ENCODE results near the gene CD69.
A peak's percentile ranks its signal among the peaks of the same experiment; 100 is the strongest.

CD69 gene

DNA sequence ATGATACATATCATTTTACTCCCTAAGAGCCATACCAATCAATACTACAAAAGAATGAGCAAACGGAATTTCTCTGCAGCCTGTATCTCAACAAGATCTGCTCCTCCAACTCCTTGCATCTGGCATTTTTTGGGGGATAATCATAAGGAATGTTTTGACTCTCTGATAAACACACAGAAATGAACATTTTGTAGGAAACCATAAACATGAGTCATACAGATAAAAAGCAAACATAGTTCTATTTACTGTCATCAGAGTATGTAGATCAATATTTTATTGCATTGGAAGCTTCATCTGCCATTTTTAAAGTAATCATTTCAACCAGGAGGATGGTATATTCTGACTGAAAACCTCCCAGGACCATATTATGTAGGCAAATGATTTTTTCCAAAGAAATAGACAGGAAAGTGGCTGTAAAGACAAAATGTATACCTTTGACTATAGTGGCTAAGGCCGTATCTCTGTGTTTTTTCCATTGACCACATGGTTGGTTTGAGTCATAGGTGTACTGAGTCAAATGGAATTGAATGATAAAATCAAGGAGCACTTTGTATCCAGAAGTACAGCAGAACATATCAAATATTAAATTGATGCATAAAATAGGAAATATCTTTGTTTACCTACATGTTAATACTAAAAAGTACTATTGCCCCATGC, 32.4 kb upstream of the CD69 start:
- peaks cover 46% of the 10 kb centered on the region for H3K4me1 Mint-ChIP-seq (ENCODE audit: low read depth)
- H3K9me3 Mint-ChIP-seq, result peaks cover 8% of the 10 kb centered on the region
- H3K36me3 Mint-ChIP-seq (ENCODE audit: low read depth), result no peaks in the 10 kb centered on the region
- H3K4me3 Mint-ChIP-seq, result no peak overlapping the region
- H3K27me3 Mint-ChIP-seq, result peaks cover 2% of the 10 kb centered on the region
- intact Hi-C loops (cut with micrococcal nuclease), result no loop called here
- no peak overlapping the region for H3K27ac Mint-ChIP-seq

DNA sequence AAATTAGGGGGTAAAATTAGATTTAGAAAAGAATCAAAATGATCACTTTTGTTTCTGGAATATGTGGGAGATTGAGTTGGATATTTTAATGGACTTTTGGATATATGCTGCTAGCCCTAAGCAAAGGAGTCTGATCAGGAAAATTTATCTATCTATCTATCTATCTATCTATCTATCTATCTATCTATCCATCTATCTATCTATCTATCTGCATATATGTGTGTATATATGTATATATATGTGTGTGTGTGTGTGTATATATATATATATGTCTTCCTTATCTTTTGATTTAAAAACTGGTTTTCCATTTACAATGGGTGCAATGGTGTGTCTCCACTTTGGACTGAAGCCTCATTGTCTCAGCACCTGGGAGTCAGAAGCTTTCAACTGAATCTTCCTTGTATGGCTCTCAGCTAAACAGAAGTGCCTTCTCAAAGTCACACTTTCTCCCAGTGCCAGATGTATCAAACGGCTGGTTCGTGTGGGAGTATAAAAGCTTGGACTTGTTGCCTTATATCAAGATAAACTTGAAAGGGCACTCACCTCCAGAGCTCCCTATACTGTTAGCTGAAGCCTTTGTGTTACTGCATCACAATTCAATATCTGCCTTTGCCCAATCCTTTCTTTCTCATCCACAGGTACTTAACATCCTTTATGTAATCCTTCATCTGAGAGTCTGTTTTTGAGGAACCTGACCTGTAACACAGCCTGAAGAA, 31.6 kb upstream of the CD69 start:
- Mint-ChIP-seq H3K27me3 (peaks cover 2% of the 10 kb centered on the region), H3K9me3 (peaks cover 8% of the 10 kb centered on the region), H3K4me3 (no peak overlapping the region), H3K27ac (no peak overlapping the region), H3K4me1 (ENCODE audit: low read depth) (peaks cover 44% of the 10 kb centered on the region), H3K36me3 (ENCODE audit: low read depth) (no peaks in the 10 kb centered on the region)
- intact Hi-C loops (cut with micrococcal nuclease), result no loop called here

DNA sequence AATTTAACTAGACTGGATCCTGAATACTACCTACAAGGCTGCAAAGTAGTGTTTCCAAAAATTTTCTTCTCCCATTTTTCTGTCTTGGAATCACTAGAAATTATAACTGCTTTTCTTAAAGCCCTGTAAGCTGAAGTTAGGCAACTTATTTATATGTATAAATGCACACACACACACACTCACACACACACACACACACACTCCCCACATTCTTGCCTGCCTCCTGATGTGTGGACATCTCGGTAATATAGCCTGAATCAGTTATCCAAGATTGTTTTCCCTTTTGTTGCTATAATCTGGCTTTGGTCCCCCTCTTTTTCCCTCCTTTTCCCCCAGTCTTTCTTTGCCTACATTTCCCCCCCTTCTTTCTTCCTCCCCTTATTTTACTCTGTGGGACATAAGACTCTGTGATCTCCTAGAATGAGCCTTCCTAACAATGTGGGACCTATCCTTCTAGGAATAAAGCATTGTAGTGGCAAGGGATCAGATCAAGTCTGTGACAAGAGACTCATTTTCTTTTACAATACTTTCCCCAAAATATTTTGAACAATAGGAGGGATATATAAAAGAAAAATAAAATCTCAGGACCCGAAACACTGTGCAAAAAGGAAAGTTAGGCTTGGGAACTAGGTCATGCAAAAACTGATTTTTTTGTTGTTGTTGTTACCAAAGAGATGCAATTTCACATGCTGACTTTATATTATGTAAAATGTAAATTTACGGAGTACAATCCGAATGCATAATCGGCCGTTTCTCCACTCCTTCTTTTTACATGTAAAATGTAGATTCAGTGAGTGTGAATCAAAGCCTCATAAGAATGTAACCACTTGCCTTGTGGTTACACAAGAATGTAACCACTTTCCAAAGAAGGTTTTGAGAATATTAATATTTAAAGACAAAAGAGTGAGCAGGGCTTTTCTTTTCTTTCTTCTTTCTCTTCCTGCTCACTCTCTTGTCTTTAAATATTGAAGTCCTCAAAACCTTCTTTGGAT, 26.3 kb upstream of the CD69 start:
- intact Hi-C loops (cut with micrococcal nuclease), result no loop called here
- Mint-ChIP-seq H3K27ac (no peak overlapping the region), H3K9me3 (peaks cover 8% of the 10 kb centered on the region), H3K4me1 (ENCODE audit: low read depth) (peaks cover 15% of the 10 kb centered on the region), H3K36me3 (ENCODE audit: low read depth) (no peaks in the 10 kb centered on the region), H3K27me3 (peaks cover 2% of the 10 kb centered on the region), H3K4me3 (no peak overlapping the region)

DNA sequence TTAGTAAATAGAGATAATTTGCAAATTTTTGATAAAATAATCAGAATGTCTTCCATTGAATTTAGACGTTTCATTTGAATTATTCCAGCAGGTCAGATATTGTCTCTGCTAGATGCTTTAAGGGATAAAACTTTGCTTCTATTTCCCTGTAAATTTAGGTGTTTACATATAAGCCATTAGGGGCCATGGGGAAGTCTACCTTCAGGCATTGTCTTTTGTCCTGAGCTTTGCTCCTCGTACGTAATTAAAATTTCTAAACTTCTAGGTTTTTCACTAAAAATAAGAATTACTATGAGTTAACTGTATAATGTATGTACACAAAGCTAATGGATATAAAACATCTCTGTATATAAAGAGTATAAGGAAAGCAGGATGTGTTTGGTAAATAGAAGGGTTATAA, 24.1 kb upstream of the CD69 start:
- H3K4me3 Mint-ChIP-seq, result no peak overlapping the region
- intact Hi-C loops (cut with micrococcal nuclease), result no loop called here
- H3K9me3 Mint-ChIP-seq, result no peaks in the 10 kb centered on the region
- no peaks in the 10 kb centered on the region for H3K36me3 Mint-ChIP-seq (ENCODE audit: low read depth)
- no peaks in the 10 kb centered on the region for H3K27me3 Mint-ChIP-seq
- peaks cover 5% of the 10 kb centered on the region for H3K4me1 Mint-ChIP-seq (ENCODE audit: low read depth)
- H3K27ac Mint-ChIP-seq, result no peak overlapping the region

DNA sequence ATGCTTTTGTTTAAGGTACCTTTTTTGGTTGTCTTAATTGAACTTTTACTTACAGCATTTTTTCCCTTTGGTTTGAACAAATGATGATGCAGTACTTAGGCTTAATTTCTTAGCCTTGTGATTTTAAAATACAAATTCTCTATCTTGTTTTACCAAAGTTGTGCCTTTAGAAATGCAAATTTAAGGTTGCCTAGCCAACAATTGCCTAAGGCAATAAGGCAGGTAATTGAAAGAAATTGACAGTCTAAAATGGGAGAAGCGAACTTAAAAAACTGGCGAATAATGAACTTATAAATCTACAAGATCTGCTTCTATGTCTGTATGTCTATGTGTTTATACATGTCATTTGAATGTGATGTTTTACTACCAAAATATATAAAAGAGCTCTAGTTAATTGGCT, 23.6 kb upstream of the CD69 start:
- Mint-ChIP-seq H3K4me3 (no peak overlapping the region), H3K27ac (no peak overlapping the region), H3K4me1 (ENCODE audit: low read depth) (peaks cover 10% of the 10 kb centered on the region), H3K9me3 (no peaks in the 10 kb centered on the region), H3K36me3 (ENCODE audit: low read depth) (no peaks in the 10 kb centered on the region), H3K27me3 (no peaks in the 10 kb centered on the region)
- intact Hi-C loops (cut with micrococcal nuclease), result no loop called here

DNA sequence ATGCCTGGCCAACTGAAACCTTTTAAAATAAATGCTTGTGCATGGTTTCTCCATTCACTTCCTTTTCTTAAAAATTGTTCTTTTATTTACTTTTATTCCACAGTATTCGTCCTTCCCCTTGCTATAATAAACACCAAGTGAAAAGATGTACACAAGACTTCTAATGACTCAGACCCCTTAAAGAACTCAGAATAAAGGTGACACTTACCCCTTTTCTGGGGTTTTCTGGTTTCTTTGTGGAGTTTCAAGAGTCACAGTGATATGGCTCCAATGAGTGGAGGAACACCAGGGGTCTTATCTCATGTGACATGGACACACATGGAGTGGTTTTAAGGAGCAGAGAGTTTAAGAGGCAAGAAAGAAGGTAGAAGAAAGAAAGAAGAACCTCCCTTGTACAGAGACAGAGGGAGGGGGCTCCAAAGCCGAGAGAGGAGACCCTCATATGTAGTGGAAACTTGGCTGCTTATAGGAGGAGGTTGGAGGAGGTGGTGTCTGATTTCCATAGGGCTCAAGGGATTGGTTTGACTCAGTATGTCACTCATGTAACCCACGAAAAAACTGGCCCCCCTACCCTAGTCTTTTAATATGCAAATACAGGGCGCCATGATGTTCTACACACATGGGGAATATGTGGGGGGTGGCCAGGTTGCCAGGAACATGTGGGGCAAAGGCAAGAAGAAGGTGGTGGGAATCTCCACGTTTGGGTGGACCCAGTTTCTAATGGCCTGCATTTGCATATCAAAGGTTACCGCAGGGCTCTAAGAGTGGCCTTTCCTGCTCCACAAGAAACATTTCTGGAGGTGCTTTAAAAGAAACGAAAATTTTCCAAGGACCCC, 22.1 kb upstream of the CD69 start:
- H3K9me3 Mint-ChIP-seq, result no peaks in the 10 kb centered on the region
- no peak overlapping the region for H3K27ac Mint-ChIP-seq
- H3K4me3 Mint-ChIP-seq, result no peak overlapping the region
- H3K4me1 Mint-ChIP-seq (ENCODE audit: low read depth), result peaks cover 23% of the 10 kb centered on the region
- H3K27me3 Mint-ChIP-seq, result no peaks in the 10 kb centered on the region
- no peaks in the 10 kb centered on the region for H3K36me3 Mint-ChIP-seq (ENCODE audit: low read depth)
- intact Hi-C loops (cut with micrococcal nuclease), result no loop called here

DNA sequence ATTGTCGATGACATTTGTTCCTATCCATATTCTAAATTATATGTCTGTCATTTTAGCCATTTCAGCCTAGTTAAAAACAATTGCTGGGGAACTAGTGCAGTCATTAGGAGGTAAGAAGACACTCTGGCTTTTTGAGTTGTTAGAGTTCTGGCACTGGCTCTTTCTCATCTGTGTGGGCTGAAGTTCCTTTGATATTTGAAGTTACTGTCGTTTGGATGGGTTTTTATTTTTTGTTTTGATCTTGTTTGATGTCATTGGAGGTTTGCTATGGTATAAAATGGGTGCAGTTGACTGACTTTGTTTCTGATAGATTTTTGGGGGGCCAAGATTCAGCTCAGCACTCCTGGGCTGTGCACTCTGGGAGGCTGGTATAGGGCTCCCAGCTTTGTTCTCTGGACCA, 20.7 kb upstream of the CD69 start:
- Mint-ChIP-seq H3K4me3 (no peak overlapping the region), H3K4me1 (ENCODE audit: low read depth) (peaks cover 23% of the 10 kb centered on the region), H3K27ac (no peak overlapping the region), H3K9me3 (no peaks in the 10 kb centered on the region), H3K36me3 (ENCODE audit: low read depth) (no peaks in the 10 kb centered on the region), H3K27me3 (no peaks in the 10 kb centered on the region)
- intact Hi-C loops (cut with micrococcal nuclease), result no loop called here

DNA sequence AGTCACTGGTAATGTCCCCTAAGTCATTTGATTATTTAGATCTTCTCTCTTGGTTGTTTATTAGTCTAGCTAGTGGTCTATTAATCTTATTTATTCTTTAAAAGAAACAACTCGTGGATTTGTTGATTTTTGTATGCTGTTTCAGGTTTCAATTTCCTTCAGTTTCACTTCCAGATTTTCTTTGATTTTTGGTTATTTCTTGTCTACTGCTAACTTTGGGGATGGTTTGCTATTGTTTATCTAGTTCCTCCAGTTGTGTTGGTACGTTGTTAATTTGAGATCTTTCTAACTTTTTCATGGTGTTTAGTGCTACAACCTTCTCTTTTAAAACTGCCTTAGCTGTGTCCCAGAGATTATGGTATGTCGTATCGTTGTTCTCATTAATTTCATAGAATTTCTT, 18.5 kb upstream of the CD69 start:
- Mint-ChIP-seq H3K4me1 (ENCODE audit: low read depth) (peaks cover 35% of the 10 kb centered on the region), H3K27ac (peak overlapping the region; percentile 62)

DNA sequence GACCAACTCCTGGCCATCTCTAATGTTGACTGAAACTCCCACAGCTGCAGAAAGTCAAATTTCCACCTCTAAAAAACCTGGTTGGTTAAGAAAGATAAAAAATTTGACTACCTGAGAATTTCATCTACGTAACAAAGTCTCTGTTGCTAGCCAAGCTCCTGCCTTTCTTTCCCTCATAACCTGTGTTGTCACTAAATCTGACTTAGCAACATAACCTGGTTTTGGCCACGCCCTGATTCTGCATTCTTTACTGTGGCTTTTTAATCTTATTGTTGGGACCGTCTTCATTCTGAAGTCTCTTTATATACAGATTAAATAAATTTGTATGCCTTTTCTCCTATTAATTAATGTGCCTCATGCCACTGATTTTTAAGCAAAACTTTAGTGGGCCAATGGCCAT, 16.1 kb upstream of the CD69 start:
- Mint-ChIP-seq H3K4me3 (no peak overlapping the region), H3K36me3 (ENCODE audit: low read depth) (no peaks in the 10 kb centered on the region), H3K9me3 (no peaks in the 10 kb centered on the region), H3K27me3 (no peaks in the 10 kb centered on the region), H3K27ac (no peak overlapping the region), H3K4me1 (ENCODE audit: low read depth) (peaks cover 35% of the 10 kb centered on the region)
- intact Hi-C loops (cut with micrococcal nuclease), result no loop called here

More for the DNA sequence above, 18.5 kb upstream of the CD69 start:
- H3K4me3 Mint-ChIP-seq, result no peak overlapping the region
- no peaks in the 10 kb centered on the region for H3K9me3 Mint-ChIP-seq
- H3K36me3 Mint-ChIP-seq (ENCODE audit: low read depth), result no peaks in the 10 kb centered on the region
- no peaks in the 10 kb centered on the region for H3K27me3 Mint-ChIP-seq
- intact Hi-C loops (cut with micrococcal nuclease), result no loop called here

DNA sequence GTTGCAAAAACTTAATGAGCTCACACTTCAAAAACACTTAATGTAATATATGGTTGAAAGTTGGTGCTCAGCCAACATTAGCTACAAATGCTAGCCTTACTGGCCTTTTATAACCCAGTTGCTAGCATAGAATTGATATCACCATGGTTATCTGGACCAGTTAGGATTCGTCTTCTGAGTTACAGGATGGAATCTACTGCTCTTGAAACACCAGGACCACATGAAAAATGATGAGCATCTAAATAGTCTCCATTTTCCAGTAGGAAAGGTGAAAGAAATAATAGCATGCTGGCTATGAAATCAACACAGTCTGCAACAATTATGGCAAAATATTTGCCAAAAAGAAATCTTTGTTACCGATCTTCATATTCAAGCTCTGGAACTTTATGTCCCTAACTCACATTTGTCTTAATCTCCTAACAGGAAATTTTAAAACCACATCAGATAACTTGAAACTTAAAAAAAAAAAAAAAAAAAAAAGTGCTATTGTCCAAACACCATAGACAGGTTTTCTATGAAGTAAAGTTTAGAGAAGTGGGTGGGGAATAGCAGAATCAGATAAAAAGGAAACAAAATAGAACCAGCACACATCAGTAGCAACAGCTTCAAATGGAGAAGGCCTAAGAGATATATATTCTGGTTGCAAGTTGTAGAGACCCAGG, 12.6 kb upstream of the CD69 start:
- Mint-ChIP-seq H3K4me3 (no peak overlapping the region), H3K4me1 (ENCODE audit: low read depth) (peaks cover 15% of the 10 kb centered on the region), H3K9me3 (no peaks in the 10 kb centered on the region), H3K27me3 (no peaks in the 10 kb centered on the region), H3K36me3 (ENCODE audit: low read depth) (no peaks in the 10 kb centered on the region), H3K27ac (no peak overlapping the region)
- intact Hi-C loops (cut with micrococcal nuclease), result no loop called here

DNA sequence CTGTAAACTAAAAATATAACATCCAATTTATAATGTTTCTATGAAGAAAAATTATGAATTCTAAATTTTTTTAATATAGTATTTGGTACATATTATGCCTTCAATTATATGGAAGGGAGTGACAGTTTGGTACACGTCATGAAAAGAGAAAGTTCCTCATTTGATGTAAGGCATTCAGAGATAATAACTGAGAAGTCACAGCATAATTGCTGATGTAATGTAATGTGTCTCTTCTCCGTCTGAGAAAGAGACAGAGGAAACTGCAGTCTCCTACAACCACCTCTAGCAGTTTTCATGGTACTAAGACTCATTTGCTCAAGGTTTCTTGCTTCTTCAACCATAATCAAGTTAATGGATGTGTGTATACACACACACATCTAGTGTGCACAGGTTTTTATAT, 2.3 kb upstream of the CD69 start:
- no peak overlapping the region for H3K27ac Mint-ChIP-seq
- intact Hi-C loops (cut with micrococcal nuclease), result no loop called here
- peaks cover 2% of the 10 kb centered on the region for H3K27me3 Mint-ChIP-seq
- H3K4me3 Mint-ChIP-seq, result no peak overlapping the region
- H3K4me1 Mint-ChIP-seq (ENCODE audit: low read depth), result peaks cover 33% of the 10 kb centered on the region
- no peaks in the 10 kb centered on the region for H3K36me3 Mint-ChIP-seq (ENCODE audit: low read depth)
- H3K9me3 Mint-ChIP-seq, result no peaks in the 10 kb centered on the region

DNA sequence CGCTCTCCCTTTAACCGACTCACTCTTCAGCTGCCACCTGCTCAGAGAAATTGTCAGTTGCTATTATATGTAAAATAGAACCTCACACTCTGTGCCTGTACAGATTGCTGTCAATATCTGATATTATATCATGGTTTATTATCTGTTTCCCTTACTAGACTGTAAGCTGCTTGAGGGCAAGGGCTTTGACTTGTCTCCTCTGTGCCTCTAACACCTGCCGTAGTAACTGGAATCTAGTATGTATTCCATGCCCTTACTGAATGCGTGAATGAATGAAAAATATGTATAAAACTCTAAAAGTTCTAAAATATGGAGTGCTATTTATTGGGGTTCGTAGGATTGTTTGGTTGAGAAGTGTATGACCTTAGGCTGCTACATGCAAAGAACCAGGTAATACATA, 1.7 kb upstream of the CD69 start:
- Mint-ChIP-seq H3K9me3 (no peaks in the 10 kb centered on the region), H3K4me1 (ENCODE audit: low read depth) (peaks cover 33% of the 10 kb centered on the region), H3K4me3 (no peak overlapping the region), H3K36me3 (ENCODE audit: low read depth) (no peaks in the 10 kb centered on the region), H3K27me3 (peaks cover 2% of the 10 kb centered on the region), H3K27ac (no peak overlapping the region)
- intact Hi-C loops (cut with micrococcal nuclease), result no loop called here

DNA sequence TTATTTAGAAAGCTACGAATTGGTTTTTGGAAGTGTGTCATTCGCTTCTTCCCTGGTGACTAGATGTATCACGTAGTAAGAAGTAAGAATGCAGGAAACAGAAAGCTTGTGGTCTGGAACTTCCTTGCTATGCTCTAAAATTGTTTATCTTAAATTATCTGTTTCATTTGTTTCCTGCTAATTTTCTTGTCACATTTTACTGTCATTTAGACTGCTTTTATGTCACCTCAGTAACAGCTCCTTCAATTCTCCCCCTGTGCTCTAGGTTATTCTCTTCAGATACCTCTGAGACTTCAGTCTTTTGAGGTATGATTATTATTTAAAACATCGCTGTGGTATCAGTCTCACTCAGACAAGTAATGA, 699 bp upstream of the CD69 start:
- Mint-ChIP-seq H3K36me3 (ENCODE audit: low read depth) (no peaks in the 10 kb centered on the region), H3K9me3 (no peaks in the 10 kb centered on the region), H3K27ac (peak overlapping the region; percentile 92), H3K27me3 (peaks cover 2% of the 10 kb centered on the region), H3K4me1 (ENCODE audit: low read depth) (peaks cover 33% of the 10 kb centered on the region), H3K4me3 (peak overlapping the region; percentile 54)
- intact Hi-C loops (cut with micrococcal nuclease), result no loop called here

Data from dendritic cell treated with granulocyte-macrophage colony-stimulating factor and Interleukin-4, amounts not matched to agents 40 ng/mL and 50 ng/mL, for 4 days (primary cell).